SKM-1 (cell line): ENCODE data around the gene PPIL4.
"Not testable (repeated sequence)": the region's sequence is repeated elsewhere in the genome, so short reads cannot be mapped to it uniquely, and the experiment has no call there.

Experiments
- DNase-seq: peaks from one replicate; lab custom pipeline; 2025; ENCODE audit not compliant: unreplicated experiment; lab: John Stamatoyannopoulos, UW

PPIL4 gene

GRCh38 chr6:149529650-149530049, 16.2 kb downstream of the PPIL4 start:
- DNase-seq, result no peak

DNA sequence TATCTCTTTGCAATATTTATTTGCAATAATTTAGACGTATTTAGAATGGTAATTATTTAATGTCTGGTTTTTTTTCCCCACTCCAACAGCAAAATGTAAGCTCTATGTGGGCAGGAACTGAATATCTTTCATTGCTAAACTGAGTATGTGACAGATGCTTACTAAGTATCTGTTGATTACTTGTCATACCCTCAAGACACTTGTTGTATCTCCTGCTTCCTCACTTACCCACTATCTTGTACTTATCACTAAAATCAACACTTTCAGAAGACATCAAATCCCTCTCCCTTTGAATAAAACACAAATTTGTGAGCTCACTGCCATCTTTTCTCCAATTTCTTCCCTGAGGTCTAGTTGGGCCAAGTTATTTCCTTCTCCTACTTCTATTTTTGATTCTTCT, 30.3 kb downstream of the PPIL4 start:
- no peak for DNase-seq

GRCh38 chr6:149513915-149514314, 31.9 kb downstream of the PPIL4 start:
- no peak for DNase-seq

- no peak for DNase-seq
Measured at GRCh38 chr6:149510793-149511512, 34.9 kb downstream of the PPIL4 start.

DNA sequence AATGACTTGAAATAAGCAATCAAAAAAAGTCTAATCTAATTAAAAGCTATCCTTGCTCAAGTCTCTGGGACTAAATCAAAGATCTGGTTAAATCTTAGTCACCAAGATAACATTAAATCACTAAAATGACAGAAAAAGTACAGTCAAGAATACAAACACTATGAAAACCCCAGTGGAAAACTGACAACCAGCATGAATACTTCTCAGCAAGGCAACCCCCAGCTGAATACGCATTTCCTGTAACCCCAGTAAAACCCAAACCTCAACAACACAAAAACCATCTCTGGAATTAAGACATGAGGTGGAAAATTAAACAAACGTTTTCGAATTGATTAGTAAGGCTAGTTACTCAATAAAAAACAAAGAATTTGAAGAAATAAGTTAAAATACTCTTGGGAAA, 37.4 kb downstream of the PPIL4 start:
- DNase-seq, result no peak

- no peak for DNase-seq
Measured at GRCh38 chr6:149503872-149504271, 42.0 kb downstream of the PPIL4 start.

DNA sequence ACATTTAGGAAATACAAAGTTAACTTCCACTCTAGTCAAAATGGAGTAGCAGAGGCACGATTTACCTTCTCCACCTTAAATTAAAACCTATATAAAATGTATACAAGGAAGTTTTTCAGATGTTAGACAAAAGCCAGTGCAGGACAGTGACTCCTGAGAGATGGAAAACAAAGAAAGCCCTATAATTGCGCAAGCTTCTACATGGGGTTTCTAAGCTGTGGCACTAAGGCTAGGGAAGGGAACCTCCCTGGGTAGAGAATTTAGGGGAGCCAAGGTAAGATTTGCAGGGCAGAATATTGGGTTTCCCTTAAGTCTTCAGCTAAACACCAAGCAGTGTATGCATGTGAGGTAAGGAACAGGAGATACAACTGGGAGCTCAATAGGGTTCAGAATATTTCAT, 42.6 kb downstream of the PPIL4 start:
- no peak for DNase-seq

DNA sequence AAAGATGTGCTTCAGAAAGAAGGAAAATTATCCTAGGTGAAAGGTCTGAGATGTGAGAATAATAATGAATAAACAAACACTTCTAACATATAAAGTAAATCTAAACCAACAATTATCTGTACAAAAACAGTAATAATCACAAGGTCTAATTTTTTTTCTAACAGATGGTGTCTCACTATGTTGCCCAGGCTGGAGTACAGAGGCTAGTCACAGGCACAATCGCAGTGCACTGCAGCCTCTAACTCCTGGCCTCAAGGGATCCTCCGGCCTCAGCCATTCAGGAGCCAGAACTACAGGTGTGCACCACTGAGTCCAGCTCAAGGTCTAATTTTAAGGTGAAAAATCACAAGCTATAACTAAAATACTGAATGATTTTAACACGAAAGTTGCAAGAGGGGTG, 44.1 kb downstream of the PPIL4 start:
- DNase-seq, result no peak

DNA sequence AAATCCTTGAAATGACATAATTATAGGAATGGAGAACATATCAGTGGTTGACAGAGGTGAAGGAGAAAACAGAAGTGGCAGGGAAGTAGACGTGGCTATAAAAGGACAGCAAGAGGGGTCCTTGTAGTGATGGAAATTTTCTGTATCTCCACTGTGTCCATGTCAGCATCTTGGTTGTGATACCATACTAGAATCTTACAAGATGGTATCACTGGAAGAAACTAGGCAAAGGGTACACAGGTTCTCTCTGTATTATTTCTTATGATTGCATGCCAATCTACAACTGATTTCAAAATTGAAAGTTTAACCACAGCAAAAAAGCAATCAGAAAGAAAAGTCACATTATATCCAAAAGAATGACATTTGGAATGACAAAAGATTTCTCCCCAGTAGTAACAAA, 44.6 kb downstream of the PPIL4 start:
- DNase-seq, result no peak

DNA sequence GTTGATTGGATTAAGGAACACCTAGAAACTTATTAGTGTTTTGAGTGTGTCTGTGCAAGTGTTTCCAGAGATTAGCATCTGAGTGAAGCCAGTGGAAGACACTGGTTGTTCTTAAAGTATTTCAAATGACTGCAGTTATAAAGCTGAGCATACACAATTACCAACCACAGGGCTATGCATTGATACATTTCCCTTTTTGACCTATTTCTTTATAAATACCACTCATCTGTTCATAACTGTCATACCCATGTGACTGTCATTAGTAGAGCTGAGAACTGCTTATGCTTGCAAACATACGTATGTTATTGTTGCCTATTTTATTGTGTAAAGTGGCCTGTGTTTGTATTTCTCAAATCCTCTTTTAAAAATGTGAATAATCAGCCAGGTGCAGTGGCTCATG, 45.7 kb downstream of the PPIL4 start:
- DNase-seq, result no peak

DNA sequence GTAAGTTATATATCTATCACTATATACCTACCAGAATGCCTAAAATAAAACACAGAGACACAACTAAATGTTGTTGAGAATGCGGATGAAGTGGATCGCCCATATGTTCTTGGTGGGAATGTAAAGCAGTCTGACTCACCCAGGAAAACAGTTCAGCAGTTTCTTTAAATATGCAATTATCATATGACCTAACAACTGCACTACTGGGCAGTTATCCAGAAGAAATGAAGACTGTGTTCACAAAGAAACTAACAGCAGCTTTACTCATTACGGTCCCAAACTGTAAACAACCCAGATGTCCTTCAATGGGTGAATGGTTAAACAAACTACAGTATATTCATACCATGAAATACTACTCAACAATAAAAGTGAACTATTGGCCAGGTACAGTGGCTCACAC, 46.8 kb downstream of the PPIL4 start:
- DNase-seq, result no peak

- DNase-seq, result no peak
Measured at GRCh38 chr6:149497365-149497764, 48.5 kb downstream of the PPIL4 start.

DNA sequence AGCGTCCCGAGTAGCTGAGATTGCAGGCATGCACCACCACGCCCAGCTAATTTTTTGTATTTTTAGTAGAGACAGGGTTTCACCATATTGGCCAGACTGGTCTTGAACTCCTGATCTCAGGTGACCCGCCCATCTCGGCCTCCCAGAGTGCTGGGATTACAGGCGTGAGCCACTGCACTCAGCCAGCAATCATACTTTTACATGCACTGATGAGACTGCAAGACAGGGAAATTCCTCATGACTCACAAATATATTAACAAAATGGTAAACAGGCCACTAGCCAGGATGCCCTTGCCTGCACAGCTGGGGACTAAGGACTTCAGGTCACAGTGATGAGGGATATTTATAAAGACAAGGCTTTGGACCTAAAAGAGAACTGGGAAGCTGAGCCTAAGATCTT, 49.2 kb downstream of the PPIL4 start:
- DNase-seq, result not testable (repeated sequence)

GRCh38 chr6:149495349-149496016, 50.4 kb downstream of the PPIL4 start:
- not testable (repeated sequence) for DNase-seq

DNA sequence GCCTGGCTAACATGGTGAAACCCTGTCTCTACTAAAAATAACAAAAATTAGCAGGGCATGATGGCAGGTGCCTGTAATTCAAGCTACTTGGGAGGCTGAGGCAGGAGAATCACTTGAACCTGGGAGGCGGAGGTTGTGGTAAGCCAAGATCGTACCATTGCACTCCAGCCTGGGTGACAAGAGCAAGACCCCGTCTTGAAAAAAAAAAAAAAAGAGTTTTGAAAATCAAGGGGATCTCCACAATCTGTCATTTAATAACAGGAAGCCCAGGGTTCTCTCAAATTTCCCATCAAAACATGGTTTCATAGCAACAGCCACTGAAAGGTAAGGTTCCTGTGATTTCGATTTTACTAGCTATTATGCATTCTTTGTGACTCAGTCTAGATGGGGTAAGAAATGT, 51.0 kb downstream of the PPIL4 start:
- DNase-seq, result not testable (repeated sequence)

- DNase-seq, result no peak
Measured at GRCh38 chr6:149493761-149494320, 52.0 kb downstream of the PPIL4 start.

DNA sequence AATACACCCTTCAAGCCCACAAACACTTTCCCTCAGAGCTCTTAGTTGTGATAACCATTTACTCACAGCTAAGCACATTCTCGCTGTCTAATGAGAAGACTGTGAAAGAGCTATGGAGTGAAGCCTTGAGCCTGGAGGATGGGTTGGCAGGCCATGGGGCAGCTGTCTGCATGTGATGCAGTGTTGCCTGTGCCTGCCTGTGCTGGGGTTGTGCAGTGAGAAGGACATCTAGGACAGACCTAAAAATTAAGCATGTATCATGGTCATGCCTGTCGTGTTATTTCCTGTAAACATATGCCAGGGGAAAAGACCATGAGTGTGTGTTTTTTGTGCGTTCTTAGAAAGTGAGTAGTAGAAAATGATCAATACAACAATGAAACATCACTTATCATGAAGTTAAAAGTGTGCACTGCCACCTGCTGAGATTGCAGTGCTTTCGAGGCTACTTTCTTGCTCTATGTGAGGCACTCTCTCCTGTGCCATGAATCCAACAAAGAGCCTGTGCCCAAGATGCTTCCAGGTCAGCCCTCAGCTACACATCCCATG, 53.0 kb downstream of the PPIL4 start:
- DNase-seq, result no peak

DNA sequence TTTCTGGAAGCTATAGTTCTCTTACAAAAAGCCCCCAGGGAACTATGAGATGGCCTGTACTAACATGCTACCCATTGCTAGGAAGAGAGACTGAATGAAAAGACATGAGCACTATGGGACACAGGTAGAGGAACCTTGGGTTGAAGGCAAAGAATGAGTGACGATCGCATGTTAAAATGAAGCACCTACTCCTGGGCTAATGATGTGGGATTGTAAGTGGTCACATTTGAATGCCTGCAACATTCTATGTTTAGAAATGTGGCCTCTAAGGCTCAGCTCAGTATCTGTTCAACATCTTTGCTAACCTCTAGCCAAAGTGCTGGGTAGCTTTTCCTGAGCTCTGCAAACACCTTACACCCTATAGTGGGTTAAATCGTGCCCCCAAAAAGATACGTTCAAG, 55.9 kb downstream of the PPIL4 start:
- DNase-seq, result no peak

GRCh38 chr6:149488815-149489214, 57.0 kb downstream of the PPIL4 start:
- DNase-seq, result no peak

DNA sequence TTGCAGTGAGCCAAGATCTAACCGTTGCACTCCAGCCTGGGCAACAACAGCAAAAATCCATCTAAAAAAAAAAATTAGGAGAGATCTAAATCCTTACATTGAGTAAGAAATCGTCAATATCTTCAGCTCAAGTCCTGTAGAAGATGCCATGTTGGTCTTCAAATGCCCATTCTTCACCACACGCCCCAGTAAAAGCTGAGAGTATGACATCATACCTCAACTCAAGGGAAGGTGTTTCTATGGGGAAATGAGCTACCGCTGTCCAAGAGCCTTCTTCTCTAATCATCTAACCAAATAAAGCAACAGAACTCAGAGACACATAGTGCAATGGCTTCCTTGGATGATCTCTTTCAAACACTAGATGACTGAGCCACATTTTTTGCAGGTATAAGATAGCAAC, 58.5 kb downstream of the PPIL4 start:
- no peak for DNase-seq

DNA sequence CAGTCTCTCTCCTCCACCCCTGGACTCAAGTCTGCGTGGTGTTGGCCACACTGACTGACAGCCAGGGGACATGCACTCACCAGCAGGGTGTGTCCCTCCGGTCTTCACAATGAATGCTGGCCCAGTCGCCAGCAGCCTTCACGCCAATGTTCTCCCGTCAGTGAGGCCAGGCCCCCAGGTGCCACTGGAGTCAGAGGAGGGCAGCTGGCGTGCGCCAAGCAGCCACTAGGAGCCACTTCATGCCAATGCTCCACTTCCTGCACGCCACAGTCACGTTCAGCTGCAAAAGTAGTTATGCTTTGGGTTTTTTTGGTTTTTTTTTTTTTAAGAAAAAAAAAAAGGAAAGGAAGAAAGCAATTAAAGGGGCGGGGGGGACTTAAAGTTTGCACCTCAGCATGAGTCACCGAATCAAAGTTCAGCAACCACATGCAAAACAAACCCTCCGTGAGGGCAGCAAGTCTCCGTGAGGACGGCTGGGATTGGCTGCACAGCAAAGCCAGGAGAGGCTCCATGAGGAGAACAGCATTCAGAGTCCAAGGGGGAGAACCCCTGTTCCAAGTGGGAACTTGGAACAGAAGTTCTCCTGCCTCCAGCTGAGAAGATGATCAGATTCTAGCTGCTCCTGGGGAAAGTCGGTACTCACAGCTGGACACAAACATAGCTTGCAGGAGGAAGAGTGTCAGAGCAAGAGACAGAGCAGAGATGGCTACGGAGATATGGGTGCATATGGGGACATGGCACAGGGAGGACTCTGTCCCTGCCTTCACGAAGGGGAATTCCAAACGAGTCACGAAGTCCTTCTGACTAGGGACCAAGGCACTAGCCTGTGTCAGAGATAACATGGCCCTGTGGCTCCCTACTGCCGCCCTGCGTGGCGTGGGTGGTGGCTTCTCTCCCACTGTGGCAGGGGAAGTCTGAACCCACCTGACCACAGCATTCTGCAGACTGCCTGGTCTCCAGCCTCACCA, 60.8 kb downstream of the PPIL4 start, which contains the start of gene ZC3H12D:
ZC3H12D (minus strand) TSS at position 282 of the 968 bp plus-strand sequence. CDS start 10,471 bp downstream, outside the sequence.
- DNase-seq, result no peak
